HEK293 (cell line): Measurements from ENCODE around the gene DEFB129.

Experiments
- CTCF ChIA-PET: fragments of 350-600 bp; formaldehyde crosslinking; extraction: SDS; loops from one replicate; lab custom pipeline; 2021; ENCODE audit warnings: antibody characterized with exemption; lab: Yijun Ruan, JAX
- POLR2A ChIA-PET: fragments of 300-600 bp; formaldehyde crosslinking; extraction: SDS; loops from one replicate; lab custom pipeline; 2020; ENCODE audit warnings: antibody characterized with exemption, inconsistent platforms; lab: Yijun Ruan, JAX
- H3K27ac ChIP-seq: fragments of 200-500 bp; sonication (Bioruptor generic); 2 replicates; pipeline ENCODE4 v1.5.1; 2014; ENCODE audit warnings: low read depth, low read length, control low read depth, inconsistent platforms; ENCODE audit errors: extremely low read depth
- H3K36me3 ChIP-seq, 2 experiments: fragments of 200-500 bp in 1 of 2; sonication (Bioruptor generic) in 1 of 2; 1 replicate in 1 of 2; 2 replicates in 1 of 2; pipeline ENCODE4 v1.5.1; 2014 to 2017; ENCODE audit warnings: inconsistent platforms in 2 of 2, low read length in 2 of 2; ENCODE audit not compliant: control insufficient read depth in 2 of 2, insufficient read depth in 1 of 2
- H3K4me1 ChIP-seq: fragments of 200-500 bp; sonication (Bioruptor generic); 2 replicates; pipeline ENCODE4 v1.5.1; 2014; ENCODE audit warnings: mild to moderate bottlenecking, low read length, inconsistent platforms; ENCODE audit not compliant: control insufficient read depth, insufficient read depth
- H3K4me3 ChIP-seq: 2 replicates; pipeline ENCODE4 v1.5.1; 2011; ENCODE audit warnings: low read depth, mild to moderate bottlenecking, control low read depth, low read length, moderate library complexity
- H3K9me3 ChIP-seq: fragments of 200-500 bp; sonication (Bioruptor generic); 2 replicates; pipeline ENCODE4 v1.5.1; 2014; ENCODE audit warnings: low read depth, low read length, inconsistent platforms; ENCODE audit not compliant: control insufficient read depth, insufficient read depth
- SCRT1 ChIP-seq: fragments of 450-650 bp; formaldehyde crosslinking; IDR thresholded peaks from 2 replicates; pipeline ENCODE4 v1.5.1; 2016; ENCODE audit warnings: missing biosample characterization, missing genetic modification characterization, borderline replicate concordance
- SP3 ChIP-seq: fragments of 450-650 bp; formaldehyde crosslinking; IDR thresholded peaks from 2 replicates; pipeline ENCODE4 v1.5.1; 2016; ENCODE audit warnings: missing biosample characterization, missing genetic modification characterization
- ZNF18 ChIP-seq: fragments of 450-650 bp; formaldehyde crosslinking; IDR thresholded peaks from 2 replicates; pipeline ENCODE4 v1.5.1; 2016; ENCODE audit warnings: missing biosample characterization, missing genetic modification characterization

The DEFB129 gene

GRCh38 chr20:278181-278580 lies 51.1 kb downstream of the DEFB129 start:
- no peaks in the 10 kb centered on the region for H3K4me1 ChIP-seq
- ChIA-PET CTCF (interaction anchor here (0.6 to 1.6 kb wide), 3 partner anchors 51 to 283 kb away, joined by 3 to 4 read pairs (median 3); no protein-coding TSS in a partner anchor), POLR2A (no interaction called here)
- no peak overlapping the region for H3K4me3 ChIP-seq
- H3K36me3 ChIP-seq = peaks cover 15 to 45% of the 10 kb centered on the region in 2 experiments; a peak in 2 of 3 replicates
- no peak for TF ChIP-seq ZNF18
- H3K9me3 ChIP-seq = no peaks in the 10 kb centered on the region
- no peak overlapping the region for H3K27ac ChIP-seq

GRCh38 chr20:278607-279571 lies 51.8 kb downstream of the DEFB129 start:
- Histone ChIP-seq H3K4me1 (no peaks in the 10 kb centered on the region), H3K4me3 (no peak overlapping the region), H3K27ac (no peak overlapping the region), H3K9me3 (no peaks in the 10 kb centered on the region), H3K36me3 (peaks cover 15 to 45% of the 10 kb centered on the region in 2 experiments; a peak in 2 of 3 replicates)
- CTCF ChIA-PET = interaction anchor here (1.6 to 1.9 kb wide), 2 partner anchors 10 to 51 kb away, joined by 3 to 5 read pairs; no protein-coding TSS in a partner anchor
- POLR2A ChIA-PET = no interaction called here
- no peak for TF ChIP-seq SP3 (tag by site-specific recombination)
- no peak for TF ChIP-seq SCRT1 (tag by site-specific recombination)
